ENCODE measurements around the gene LRP1-AS. TPM values are rescaled to one million over a fixed set of nuclear protein-coding genes. Genes with fewer than 3 reads are reported as not detected.

Gene LRP1-AS
- total and polyA plus RNA-seq, 10 of the 15 experiments (the other 5 are each of a cell fraction or from before 2014, with no cell fraction given), result not detected

- no peak for ATAC-seq
- Histone ChIP-seq H3K27me3 (replicated peaks in 1 of 2; ENCODE audit: control insufficient read depth in 2 of 2, insufficient read depth in 2 of 2, low read length in 1 of 2) (no peaks in the 10 kb centered on the region), H3K36me3 (ENCODE audit: control insufficient read depth in 2 of 2, insufficient read depth in 2 of 2, low read length in 1 of 2) (no peaks in the 10 kb centered on the region; a peak in 1 of 4 replicates), H3K79me2 (ENCODE audit: control insufficient read depth, insufficient read depth, low read length) (no peaks in the 10 kb centered on the region), H3K9me3 (replicated peaks; ENCODE audit: control insufficient read depth, insufficient read depth, low read length) (no peaks in the 10 kb centered on the region), H3K27ac (ENCODE audit: control insufficient read depth, insufficient read depth) (no peak overlapping the region), H3K9ac (ENCODE audit: control insufficient read depth, insufficient read depth, low read length) (no peak overlapping the region), H3K4me1 (ENCODE audit: control insufficient read depth, insufficient read depth, low read length) (no peaks in the 10 kb centered on the region), H2AFZ (ENCODE audit: control insufficient read depth, low read depth, low read length) (no peak overlapping the region), H3K4me3 (no peak overlapping the region), H3K4me2 (ENCODE audit: control insufficient read depth, insufficient read depth) (no peak overlapping the region), H4K20me1 (ENCODE audit: control insufficient read depth, insufficient read depth) (no peaks in the 10 kb centered on the region)
- ChIA-PET RAD21 (ENCODE audit: unreplicated experiment) (no interaction called here), POLR2A (no interaction called here), SMC1A (ENCODE audit: uncharacterized antibody, unreplicated experiment) (no interaction called here), CTCF (interaction anchor here (0.7 kb wide), 1 partner anchor 48 kb away, joined by 3 read pairs; no protein-coding TSS in a partner anchor)
- intact Hi-C loops (cut with micrococcal nuclease; ENCODE audit: unreplicated experiment) (no loop called here), in situ Hi-C loops (cut with MboI) (no loop called here)
- 92% methylated on average over 10 of the region's 11 CpGs for WGBS (ENCODE audit: insufficient coverage, insufficient replicate concordance, low lambda C conversion rate, missing lambda C conversion rate)
- no peak for DNase-seq (ENCODE audit: low read depth, low spot score)
- TF ChIP-seq ATF3 (IDR thresholded peaks at IDR 0.05; ENCODE audit: borderline replicate concordance, extremely low read depth, low read depth, low read length) (no peak), ZNF274 (IDR thresholded peaks at IDR 0.05; ENCODE audit: insufficient read depth, insufficient read length) (no peak), NFIC (IDR thresholded peaks at IDR 0.05; ENCODE audit: low read depth, low read length) (no peak), CBX3 (IDR thresholded peaks at IDR 0.05; ENCODE audit: borderline replicate concordance, low read depth) (no peak), USF2 (IDR thresholded peaks at IDR 0.05; ENCODE audit: borderline replicate concordance, low read depth, low read length) (no peak), IRF5 (IDR thresholded peaks at IDR 0.05; ENCODE audit: borderline replicate concordance) (no peak), KLF5 (IDR thresholded peaks at IDR 0.05; ENCODE audit: partially characterized antibody) (no peak), USF1 (IDR thresholded peaks at IDR 0.05; ENCODE audit: borderline replicate concordance, extremely low read length, insufficient read depth, low read depth, low read length) (no peak), CREM (IDR thresholded peaks at IDR 0.05; ENCODE audit: low read depth) (no peak), NR2C1 (IDR thresholded peaks at IDR 0.05) (no peak), HDAC6 (IDR thresholded peaks at IDR 0.05; ENCODE audit: unreplicated experiment) (no peak), PKNOX1 (IDR thresholded peaks at IDR 0.05) (no peak), CREB1 (IDR thresholded peaks at IDR 0.05; ENCODE audit: low read depth) (no peak), YBX1 (IDR thresholded peaks at IDR 0.05) (no peak), RCOR1 (conservative IDR thresholded peaks at IDR 0.05; ENCODE audit: low read depth, low read length) (no peak), CEBPB (IDR thresholded peaks at IDR 0.05; ENCODE audit: borderline replicate concordance in 1 of 2, low read depth in 2 of 2, low read length in 2 of 2) (no peak), PAX8 (IDR thresholded peaks at IDR 0.05) (no peak)
- BruUV-seq (replicated peaks), result no TSS peak
- FAIRE-seq, result peak; percentile 27
Measured at GRCh38 chr12:57191410-57191809, 44.0 kb upstream of the LRP1-AS start.

All from GM12878 (cell line).